Measurements from ENCODE around the gene LRP1B.

GRCh38 chr2:140986456-140986855, 1144.4 kb downstream of the LRP1B start:
- TF ChIP-seq CTCF (IDR thresholded peaks at IDR 0.05 in 4 of 5, conservative IDR thresholded peaks at IDR 0.05 in 1 of 5), result no peak
- no peak for TF ChIP-seq POLR2A (IDR thresholded peaks at IDR 0.05)
